Suprapubic skin (tissue), 4 donors: ENCODE data around the gene ZNF470.

ENCODE experiments used
- CTCF ChIP-seq, 2 donors: fragments of 200-600 bp in 1 of 2; fragments of 450-650 bp in 1 of 2; sonication (generic) in 1 of 2; IDR thresholded peaks; one replicate each; pipeline ENCODE4 v1.5.1; 2016 to 2019; ENCODE audit warnings: antibody characterized with exemption in 2 of 2, mild to moderate bottlenecking in 1 of 2, moderate library complexity in 1 of 2
- EP300 ChIP-seq: sonication (generic); formaldehyde crosslinking; IDR thresholded peaks from one replicate; pipeline ENCODE4 v1.6.1; 2017; ENCODE audit warnings: antibody characterized with exemption
- POLR2A ChIP-seq, 2 donors: fragments of 450-650 bp; IDR thresholded peaks; one replicate each; pipeline ENCODE4 v1.6.1; 2017; ENCODE audit warnings: antibody characterized with exemption in 2 of 2, mild to moderate bottlenecking in 2 of 2, moderate library complexity in 2 of 2
- POLR2AphosphoS5 ChIP-seq, 3 donors: sonication (generic); formaldehyde crosslinking; IDR thresholded peaks; one replicate each; pipeline ENCODE4 v1.6.1; 2017; ENCODE audit warnings: antibody characterized with exemption in 3 of 3

GRCh38 chr19:56596676-56597075, 29.4 kb downstream of the ZNF470 start:
- TF ChIP-seq CTCF (IDR thresholded peaks at IDR 0.05): no peak
- TF ChIP-seq POLR2AphosphoS5 (IDR thresholded peaks at IDR 0.05): no peak
- no peak for TF ChIP-seq POLR2A (IDR thresholded peaks at IDR 0.05)
- TF ChIP-seq EP300: no peak
